A549 (cell line): ENCODE measurements around the gene SGSH. TPM values are rescaled to one million over a fixed set of nuclear protein-coding genes. Genes with fewer than 3 reads are reported as not detected.

ENCODE experiments used
- ATAC-seq, 2 experiments: fragments of 200-7000 bp in 1 of 2; fragments of >200 bp in 1 of 2; cut with Nextera tagmentation in 1 of 2; cut with Tn5 transposase in 1 of 2; 3 replicates each; pipeline versions ENCODE4 v1.8.0 to v1.9.1; 2018 to 2020; ENCODE audit warnings: mild to moderate bottlenecking in 1 of 2, moderate library complexity in 1 of 2
- CTCF ChIA-PET: fragments of 300-600 bp; sonication (Branson Sonifier 250); formaldehyde crosslinking; extraction: SDS; loops from one replicate; lab custom pipeline; 2021; ENCODE audit warnings: antibody characterized with exemption, inconsistent platforms; lab: Yijun Ruan, JAX
- POLR2A ChIA-PET: fragments of 350-600 bp; formaldehyde crosslinking; extraction: SDS; loops from one replicate; lab custom pipeline; 2021; ENCODE audit warnings: antibody characterized with exemption, inconsistent platforms; lab: Yijun Ruan, JAX
- DNase-seq, 2 experiments: peaks; one replicate each; pipeline versions ENCODE4 v3.0.0 to v3.0.0-alpha.2; 2011 to 2016; ENCODE audit warnings: low read depth in 1 of 2, low spot score in 1 of 2
- FAIRE-seq: peaks from 2 replicates; lab custom pipeline; 2011; peaks lifted over from hg19 to GRCh38; lab: Jason Lieb, UNC
- H3K27ac ChIP-seq, 2 experiments: fragments of >200 bp; sonication (Bioruptor Twin); formaldehyde crosslinking; 3 replicates each; pipeline ENCODE4 v1.5.1; 2016 to 2017
- H3K4me1 ChIP-seq: fragments of >200 bp; sonication (Bioruptor Twin); formaldehyde crosslinking; 3 replicates; pipeline ENCODE4 v1.6.1; 2016
- H3K4me2 ChIP-seq: fragments of >200 bp; sonication (Bioruptor Twin); formaldehyde crosslinking; 3 replicates; pipeline ENCODE4 v1.6.1; 2016
- H3K4me3 ChIP-seq: fragments of >200 bp; sonication (Bioruptor Twin); formaldehyde crosslinking; 3 replicates; pipeline ENCODE4 v1.5.1; 2016
- H3K9me3 ChIP-seq: fragments of >200 bp; sonication (Bioruptor Twin); formaldehyde crosslinking; 3 replicates; pipeline ENCODE4 v1.6.1; 2016
- ATOH8 ChIP-seq: fragments of 250-450 bp; sonication (Bioruptor Pico); IDR thresholded peaks from 2 replicates; pipeline ENCODE4 v1.5.0; 2020; ENCODE audit warnings: low read depth, mild to moderate bottlenecking, moderate library complexity
- CTCF ChIP-seq: fragments of >200 bp; sonication (Bioruptor Twin); formaldehyde crosslinking; IDR thresholded peaks from 3 replicates; pipeline ENCODE4 v1.5.1; 2016
- EHMT2 ChIP-seq: fragments of 200-600 bp; sonication (generic); IDR thresholded peaks from 2 replicates; pipeline ENCODE4 v1.6.1; 2016; ENCODE audit warnings: antibody characterized with exemption, low read depth, mild to moderate bottlenecking, moderate library complexity
- EP300 ChIP-seq, 2 experiments: fragments of >200 bp; sonication (Bioruptor Twin); formaldehyde crosslinking; IDR thresholded peaks; 2 replicates in 1 of 2; 3 replicates in 1 of 2; pipeline ENCODE4 v1.6.1; 2016 to 2017
- ESRRA ChIP-seq: fragments of 150-350 bp; IDR thresholded peaks from 2 replicates; pipeline ENCODE4 v1.6.1; 2014; ENCODE audit warnings: mild to moderate bottlenecking, low read length, borderline replicate concordance
- FOSB ChIP-seq: fragments of 250-450 bp; sonication (Bioruptor Pico); IDR thresholded peaks from 2 replicates; pipeline ENCODE4 v1.5.0; 2020; ENCODE audit warnings: mild to moderate bottlenecking, moderate library complexity
- FOSL2 ChIP-seq, 2 experiments: fragments of 450-650 bp in 1 of 2; fragments of >200 bp in 1 of 2; sonication (Bioruptor Twin) in 1 of 2; formaldehyde crosslinking; IDR thresholded peaks; 2 replicates each; pipeline versions ENCODE4 v1.5.0 to v1.6.1; 2016 to 2020; ENCODE audit warnings: mild to moderate bottlenecking in 1 of 2, moderate library complexity in 1 of 2
- FOXS1 ChIP-seq: fragments of 250-450 bp; sonication (Bioruptor Pico); IDR thresholded peaks from 2 replicates; pipeline ENCODE4 v1.5.0; 2020; ENCODE audit warnings: mild to moderate bottlenecking, moderate library complexity
- GATA3 ChIP-seq: IDR thresholded peaks from 2 replicates; pipeline ENCODE4 v1.6.1; 2012; ENCODE audit warnings: borderline replicate concordance
- HES2 ChIP-seq: fragments of >200 bp; sonication (Bioruptor Twin); formaldehyde crosslinking; IDR thresholded peaks from 2 replicates; pipeline ENCODE4 v1.6.1; 2016
- HMGXB4 ChIP-seq: fragments of 250-450 bp; sonication (Bioruptor Pico); IDR thresholded peaks from 2 replicates; pipeline ENCODE4 v1.5.0; 2021; ENCODE audit warnings: mild to moderate bottlenecking, moderate library complexity, borderline replicate concordance
- HOXB13 ChIP-seq: fragments of 250-450 bp; sonication (Bioruptor Pico); IDR thresholded peaks from 2 replicates; pipeline ENCODE4 v1.5.0; 2020; ENCODE audit warnings: low read depth, mild to moderate bottlenecking, moderate library complexity
- HOXB5 ChIP-seq: fragments of 250-450 bp; sonication (Bioruptor Pico); IDR thresholded peaks from 2 replicates; pipeline ENCODE4 v1.5.0; 2020; ENCODE audit warnings: mild to moderate bottlenecking, moderate library complexity
- JUN ChIP-seq, 2 experiments: fragments of >200 bp; sonication (Bioruptor Twin); formaldehyde crosslinking; IDR thresholded peaks; 2 replicates in 1 of 2; 3 replicates in 1 of 2; pipeline ENCODE4 v1.6.1; 2016 to 2017
- MAFK ChIP-seq: fragments of 450-650 bp; IDR thresholded peaks from 2 replicates; pipeline ENCODE4 v1.6.1; 2014; ENCODE audit not compliant: partially characterized antibody
- NR3C1 ChIP-seq: fragments of >200 bp; sonication (Bioruptor Twin); formaldehyde crosslinking; IDR thresholded peaks from 3 replicates; pipeline ENCODE4 v1.6.1; 2017
- PHF8 ChIP-seq: fragments of 200-600 bp; sonication (generic); IDR thresholded peaks from 2 replicates; pipeline ENCODE4 v1.6.1; 2016; ENCODE audit warnings: low read depth, mild to moderate bottlenecking, antibody characterized with exemption, moderate library complexity, borderline replicate concordance
- RCOR1 ChIP-seq: fragments of 150-350 bp; IDR thresholded peaks from 2 replicates; pipeline ENCODE4 v1.6.1; 2014; ENCODE audit warnings: antibody characterized with exemption, low read length, low read depth
- ZSCAN20 ChIP-seq: fragments of 250-450 bp; sonication (Bioruptor Pico); IDR thresholded peaks from 2 replicates; pipeline ENCODE4 v1.8.0; 2022; ENCODE audit warnings: mild to moderate bottlenecking, moderate library complexity
- WGBS: methylation state at CpG from one replicate; pipeline ENCODE4 v1.1.6; 2017; ENCODE audit errors: missing lambda C conversion rate; 5-methylcytosine and 5-hydroxymethylcytosine counted together
- polyA plus RNA-seq, 4 experiments: library from polyadenylated mRNA; depleted of rRNA in 3 of 4; stranded (reverse); fragments of >200 nt; fragmentation: RNase III in 1 of 4; extraction: RNeasy Plus Mini Kit Qiagen cat#74134 plus additional on column Dnase treatment in 1 of 4; gene quantifications; 2 replicates in 3 of 4; 3 replicates in 1 of 4; pipeline ENCODE4 v1.2.3, GENCODE V29; 2011 to 2017

The SGSH gene
- polyA plus RNA-seq, 2 of the 4 experiments (the other 2 are of a cell fraction) = 14.5 to 24.7 TPM

- TF ChIP-seq ESRRA (no peak), GATA3 (no peak)
Observed at GRCh38 chr17:80227666-80228065, 7.5 kb upstream of the SGSH start (continued).

- no peak for ATAC-seq
- no peak overlapping the region for H3K4me2 ChIP-seq
- no peak for FAIRE-seq
- no peak for DNase-seq
- WGBS = 95% methylated on average over 4 of the region's 4 CpGs
- H3K27ac ChIP-seq = no peak overlapping the region
- CTCF ChIA-PET = interaction anchor here (0.8 to 3.3 kb wide), 10 partner anchors 18 to 754 kb away, joined by 3 to 22 read pairs (median 4); partner anchors contain the start of gene GAA
- no peak overlapping the region for H3K4me3 ChIP-seq
- peaks cover 6% of the 10 kb centered on the region; the same call in 2 of the 3 replicates for H3K9me3 ChIP-seq
- POLR2A ChIA-PET = no interaction called here
- no peaks in the 10 kb centered on the region for H3K4me1 ChIP-seq
- TF ChIP-seq EP300 (IDR thresholded peaks at IDR 0.05) = no peak
- TF ChIP-seq FOSL2 (IDR thresholded peaks at IDR 0.05) = no peak
- no peak for TF ChIP-seq FOSL2 (CRISPR knock-in tag; IDR thresholded peaks at IDR 0.05)
- no peak for TF ChIP-seq NR3C1
- no peak for TF ChIP-seq ATOH8
- TF ChIP-seq EHMT2 = no peak
- no peak for TF ChIP-seq ZSCAN20
- no peak for TF ChIP-seq HMGXB4 (CRISPR knock-in tag)
- TF ChIP-seq RCOR1 = no peak
- no peak for TF ChIP-seq HES2
- TF ChIP-seq FOSB = no peak
- TF ChIP-seq HOXB13 = no peak
- TF ChIP-seq, all 56 proteins: peak for 0
Observed at GRCh38 chr17:80227156-80227555, 7.0 kb upstream of the SGSH start.

- H3K27ac ChIP-seq = no peak overlapping the region
- FAIRE-seq = no peak
- no peak overlapping the region for H3K4me3 ChIP-seq
- no peaks in the 10 kb centered on the region for H3K9me3 ChIP-seq
- 91% methylated on average over 6 of the region's 6 CpGs for WGBS
- CTCF ChIA-PET = interaction anchor here (0.6 to 3.3 kb wide), 7 partner anchors 13 to 733 kb away, joined by 3 to 22 read pairs (median 4); partner anchors contain the start of gene GAA
- H3K4me1 ChIP-seq = peaks cover 5% of the 10 kb centered on the region
- no peak for ATAC-seq
- DNase-seq = no peak
- H3K4me2 ChIP-seq = no peak overlapping the region
- POLR2A ChIA-PET = interaction anchor here (0.6 kb wide), 1 partner anchor 392 kb away, joined by 6 read pairs; no protein-coding TSS in a partner anchor
- TF ChIP-seq PHF8 (no peak), FOXS1 (CRISPR knock-in tag) (no peak), MAFK (no peak), HOXB5 (CRISPR knock-in tag) (no peak), CTCF (no peak), HOXB13 (no peak), FOSB (no peak), JUN (IDR thresholded peaks at IDR 0.05) (no peak)
- TF ChIP-seq, all 56 proteins: peak for 0
Observed at GRCh38 chr17:80225230-80225629, 5.1 kb upstream of the SGSH start.
